Ishikawa (cell line): ENCODE results near the gene DENND1A.

ENCODE experiments used
- CEBPB ChIP-seq: IDR thresholded peaks from 2 replicates; pipeline ENCODE4 v1.6.1; 2012
- CREB1 ChIP-seq: IDR thresholded peaks from 2 replicates; pipeline ENCODE4 v1.6.1; 2012; ENCODE audit warnings: low read depth
- EP300 ChIP-seq: IDR thresholded peaks from 2 replicates; pipeline ENCODE4 v1.6.1; 2012; ENCODE audit warnings: borderline replicate concordance
- FOXM1 ChIP-seq: IDR thresholded peaks from 2 replicates; pipeline ENCODE4 v1.6.1; 2012; ENCODE audit warnings: low read depth, borderline replicate concordance
- NFIC ChIP-seq: IDR thresholded peaks from 2 replicates; pipeline ENCODE4 v1.6.1; 2012
- RAD21 ChIP-seq: IDR thresholded peaks from 2 replicates; pipeline ENCODE4 v1.6.1; 2012; ENCODE audit warnings: low read depth
- REST ChIP-seq: IDR thresholded peaks from 2 replicates; pipeline ENCODE4 v1.6.1; 2012; ENCODE audit warnings: low read depth, mild to moderate bottlenecking
- YY1 ChIP-seq: IDR thresholded peaks from 2 replicates; pipeline ENCODE4 v1.6.1; 2012; ENCODE audit warnings: low read depth
- ZBTB7A ChIP-seq: IDR thresholded peaks from 2 replicates; pipeline ENCODE4 v1.6.1; 2012; ENCODE audit warnings: low read depth
- TF ChIP-seq, protein P1 (sequence below): IDR thresholded peaks from 2 replicates; pipeline ENCODE4 v1.6.1; 2012

DNA sequence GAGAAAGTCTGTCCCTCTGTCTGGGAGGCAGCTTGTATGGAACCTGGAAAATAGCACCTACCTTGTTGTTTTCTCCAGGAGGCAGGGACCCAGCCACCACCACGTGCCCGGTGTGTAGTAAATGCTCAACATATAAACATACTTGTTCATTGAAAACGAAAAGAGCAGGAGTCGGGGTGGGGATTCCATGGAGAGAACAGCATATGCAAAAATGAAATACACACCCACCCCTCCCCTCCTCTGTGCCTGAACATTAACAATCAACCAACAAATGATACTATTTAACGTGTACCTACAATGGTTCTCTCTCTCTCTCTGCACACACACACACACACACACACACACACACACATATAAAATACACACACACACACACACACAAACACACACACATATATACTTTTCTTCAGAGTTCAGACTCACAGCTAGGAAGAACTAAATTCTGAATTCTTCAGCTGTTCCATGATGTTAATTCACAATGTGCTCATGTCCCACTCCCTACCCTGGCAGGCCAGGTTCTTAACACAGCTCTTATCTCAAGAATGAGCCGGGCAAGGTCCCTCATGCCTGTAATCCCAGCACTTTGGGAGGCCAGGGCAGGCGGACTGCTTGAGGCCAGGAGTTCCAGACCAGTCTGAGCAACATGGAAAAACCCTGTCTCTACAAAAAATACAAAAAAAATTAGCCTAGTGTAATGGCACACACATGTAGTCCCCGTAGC, 16.3 kb upstream of the DENND1A start:
- TF ChIP-seq RAD21 (no peak), FOXM1 (no peak), YY1 (no peak), CEBPB (no peak), ZBTB7A (no peak), NFIC (no peak), REST (no peak), EP300 (no peak), CREB1 (no peak)
- TF ChIP-seq, protein P1, sequence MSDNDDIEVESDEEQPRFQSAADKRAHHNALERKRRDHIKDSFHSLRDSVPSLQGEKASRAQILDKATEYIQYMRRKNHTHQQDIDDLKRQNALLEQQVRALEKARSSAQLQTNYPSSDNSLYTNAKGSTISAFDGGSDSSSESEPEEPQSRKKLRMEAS = no peak
